T-helper 1 cell treated with Interleukin-12 subunit alpha and Interleukin-12 subunit beta and Interleukin-4 antibody, amounts not matched to agents 30 ng/mL and 1 ng/mL, for 36 hours (primary cell): ENCODE measurements around the gene ZNF710. TPM values are rescaled to one million over a fixed set of nuclear protein-coding genes. Genes with fewer than 3 reads are reported as not detected.

Experiments
- intact Hi-C: fragments of 100-400 bp; cut with micrococcal nuclease; formaldehyde crosslinking; loops from one replicate; pipeline ENCODE4 v1.15.1; 2024
- total RNA-seq: library from RNA; stranded (reverse); gene quantifications from 2 replicates; pipeline ENCODE4 v1.2.3, GENCODE V29; 2022

Gene ZNF710
- total RNA-seq, 1 donor from 2014 or later, result 29.2 TPM

DNA sequence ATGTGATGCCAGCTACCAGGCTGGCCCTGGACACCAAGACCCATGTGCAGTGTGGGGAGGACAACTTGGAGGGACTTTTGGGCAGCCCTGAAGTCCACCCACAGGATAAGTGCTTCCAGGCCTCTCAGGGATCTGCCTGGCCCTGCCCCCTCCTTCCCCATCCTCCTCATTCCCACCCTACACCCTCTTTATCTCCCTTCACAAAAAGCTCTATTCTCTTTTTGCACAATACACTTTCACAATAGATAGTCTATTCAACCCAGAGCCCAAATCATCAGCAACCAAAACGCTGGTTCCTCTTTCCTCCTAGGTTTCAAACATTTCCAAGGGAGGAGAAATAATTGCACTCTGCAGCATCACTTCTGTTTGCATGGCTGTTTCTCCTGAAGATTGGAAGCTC lies 7.8 kb upstream of the ZNF710 start:
- intact Hi-C loops, result no loop called here

GRCh38 chr15:89997079-89997478 lies 4.0 kb upstream of the ZNF710 start:
- intact Hi-C loops, result no loop called here

DNA sequence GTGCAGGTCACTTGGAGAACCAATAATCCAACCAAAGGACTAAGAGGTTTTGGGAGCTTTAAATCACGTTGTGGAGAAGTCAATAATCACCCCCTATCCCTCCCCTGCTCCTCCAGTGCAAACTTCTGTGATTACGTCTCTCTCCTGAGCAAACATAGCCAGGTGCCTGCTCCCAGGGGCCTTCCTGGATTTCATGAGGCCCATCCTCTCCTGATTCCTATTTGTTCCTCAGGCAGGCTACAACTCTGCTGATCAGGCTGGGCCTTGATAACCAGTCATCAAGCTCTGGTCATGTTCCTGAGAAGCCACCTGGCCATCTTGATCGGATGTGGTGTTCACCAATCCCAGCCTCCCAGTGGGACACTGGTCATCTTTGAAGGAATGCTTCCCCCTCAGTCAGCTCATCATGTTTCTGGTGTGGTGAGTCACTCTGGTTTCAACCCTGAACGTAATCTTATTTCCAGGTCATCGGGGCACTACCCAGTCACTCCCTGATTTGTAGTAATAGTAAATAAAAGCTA lies 2.9 kb upstream of the ZNF710 start:
- intact Hi-C loops, result no loop called here

DNA sequence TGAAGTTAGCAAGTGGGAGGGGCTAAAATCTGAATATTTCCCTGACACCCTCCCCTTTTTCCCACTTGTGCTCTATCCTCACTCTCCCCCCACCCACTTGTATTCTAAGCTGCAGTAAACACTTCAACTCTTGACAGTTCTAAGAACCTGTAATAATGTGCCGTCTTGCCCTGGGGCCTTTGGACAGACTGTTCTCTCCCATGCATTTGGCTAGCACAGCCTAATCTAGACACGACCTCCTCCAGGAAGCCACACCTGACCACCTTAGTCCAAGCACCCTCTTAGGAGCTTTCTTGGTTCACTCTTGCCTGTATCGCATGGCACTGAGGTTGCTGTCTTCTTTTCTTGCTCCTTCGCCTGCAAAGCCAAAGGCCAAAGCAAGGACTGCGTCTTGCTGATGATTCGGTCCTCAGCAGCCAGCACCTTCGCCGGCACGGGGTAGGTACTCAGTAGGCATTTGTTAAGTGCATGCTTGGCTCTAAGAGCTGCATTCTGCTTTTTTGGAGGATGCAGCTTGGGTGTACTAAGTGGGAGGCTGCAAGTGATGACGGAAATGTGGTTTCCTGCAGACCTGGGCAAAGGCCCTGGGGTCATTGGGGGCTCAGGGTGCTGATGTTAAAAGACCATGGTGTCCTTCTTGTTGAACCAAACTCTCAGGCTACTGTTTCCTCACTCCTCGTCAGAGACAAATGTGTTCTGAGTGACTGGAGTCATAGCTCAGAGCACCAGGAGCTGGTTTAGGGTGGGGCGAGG lies 2.0 kb upstream of the ZNF710 start:
- intact Hi-C loops, result no loop called here

- intact Hi-C loops, result loop anchor here (5.0 kb wide), 2 partner anchors 98 to 233 kb away; partner anchors contain the start of genes CIB1 and GDPGP1
Measured at GRCh38 chr15:89999676-90000185, 1.4 kb upstream of the ZNF710 start.

DNA sequence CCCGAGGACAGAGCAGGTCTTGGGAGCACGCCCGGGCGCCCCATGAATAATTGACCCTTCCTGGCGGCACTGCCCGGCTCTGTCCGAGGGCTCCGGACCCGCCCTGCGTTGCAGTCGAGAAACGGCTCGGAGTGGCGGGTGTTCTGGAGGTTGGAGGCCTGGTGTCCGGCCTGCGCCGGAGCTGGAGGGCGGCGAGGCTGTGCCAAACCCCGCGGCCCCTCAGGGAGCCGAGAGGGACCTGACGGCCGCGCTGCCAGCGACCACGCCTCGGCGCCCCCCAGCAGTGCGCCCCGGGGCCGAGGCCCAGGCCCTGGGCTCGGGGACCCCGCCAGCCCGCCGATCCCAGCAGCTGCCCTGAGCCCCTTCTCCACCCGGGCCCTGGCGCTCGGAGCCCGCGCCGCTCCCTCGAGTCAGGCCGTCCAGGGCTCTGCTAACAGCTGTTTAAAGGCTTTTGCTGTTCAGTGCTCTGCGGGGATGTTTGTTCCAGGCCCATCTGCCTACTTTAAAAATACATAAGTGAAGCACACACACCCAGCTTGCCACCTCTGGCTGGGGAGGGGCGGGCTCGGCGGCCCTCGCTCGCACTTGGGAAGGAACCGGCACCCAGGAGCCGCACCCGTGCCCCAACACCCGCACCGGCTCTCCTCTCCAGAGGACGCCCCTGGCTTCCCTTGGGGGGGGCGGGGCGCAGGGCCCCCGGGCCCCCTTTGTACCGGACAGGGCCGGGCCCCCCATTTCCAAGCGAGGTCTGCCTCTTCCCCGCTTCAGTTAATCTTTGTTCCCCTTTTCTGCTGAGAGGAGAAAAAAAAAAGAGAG lies 730 bp upstream of the ZNF710 start:
- intact Hi-C loops, result loop anchor here (1.0 to 5.0 kb wide), 6 partner anchors 13 to 265 kb away; partner anchors contain the start of genes CIB1, GDPGP1 and NGRN

DNA sequence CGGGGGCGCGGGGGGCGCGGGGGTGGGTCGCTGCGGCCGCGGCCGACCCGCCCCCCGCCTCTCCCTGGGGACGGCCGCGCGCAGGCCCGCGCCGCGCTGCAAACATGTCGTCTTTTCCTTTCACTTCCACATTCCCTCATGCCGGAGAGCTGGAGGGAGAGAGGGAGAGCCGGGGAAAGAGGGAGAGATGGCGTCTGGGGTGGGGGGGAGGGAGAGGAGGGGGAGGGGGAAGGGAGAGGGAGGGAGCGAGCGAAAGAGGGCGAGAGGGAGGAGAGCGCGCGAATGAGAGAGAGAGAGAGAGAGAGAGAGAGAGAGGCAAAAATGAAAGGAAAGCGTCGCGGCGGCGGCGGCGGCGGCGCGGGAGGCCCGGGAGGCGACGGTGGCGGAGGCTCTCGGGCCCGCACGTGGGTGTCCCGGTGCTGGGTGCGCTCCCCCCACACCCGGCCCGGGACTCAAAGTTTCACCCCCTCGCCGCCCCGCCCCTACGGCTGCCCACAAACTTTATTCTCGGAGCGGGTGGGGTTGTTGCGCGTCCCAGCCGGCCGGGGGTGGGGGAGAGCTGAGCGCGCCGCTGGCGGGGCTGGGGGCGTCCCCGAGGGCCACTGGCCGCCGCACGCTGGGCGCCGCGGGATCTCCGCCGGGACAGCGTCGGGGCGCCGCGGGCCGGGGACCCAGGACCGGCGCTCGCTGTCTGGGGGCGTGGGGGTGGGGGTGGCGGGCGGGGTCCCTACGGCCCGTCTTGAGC lies 731 bp downstream of the ZNF710 start:
- intact Hi-C loops, result loop anchor here (1.0 to 5.0 kb wide), 7 partner anchors 11 to 263 kb away; partner anchors contain the start of genes CIB1, GDPGP1 and NGRN

- intact Hi-C loops, result loop anchor here (2.0 to 5.0 kb wide), 3 partner anchors 95 to 230 kb away; partner anchors contain the start of genes CIB1 and GDPGP1
Measured at GRCh38 chr15:90002428-90002844, 1.3 kb downstream of the ZNF710 start.

- intact Hi-C loops, result loop anchor here (2.0 to 5.0 kb wide), 3 partner anchors 94 to 229 kb away; partner anchors contain the start of genes CIB1 and GDPGP1
Measured at GRCh38 chr15:90003736-90004135, 2.6 kb downstream of the ZNF710 start.

DNA sequence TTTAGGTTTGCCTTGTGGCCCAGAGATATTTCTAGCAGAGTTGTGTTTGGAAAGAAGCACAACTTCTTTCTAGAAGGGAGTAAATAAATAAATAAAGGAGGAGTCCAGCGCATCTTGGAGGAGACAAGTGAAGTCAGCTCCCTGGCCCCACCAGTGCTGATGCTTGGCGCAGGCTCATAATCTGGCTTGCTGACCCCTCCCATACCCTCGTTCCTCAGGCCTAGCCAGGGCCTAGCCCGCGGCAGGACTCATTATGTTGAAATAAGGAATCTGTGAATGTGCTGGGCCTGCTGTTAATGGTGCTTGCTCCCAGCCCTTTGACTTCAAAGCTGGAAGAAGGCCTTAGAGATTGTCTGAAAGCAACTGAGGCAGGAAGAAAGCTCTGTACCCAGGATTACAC lies 3.1 kb downstream of the ZNF710 start:
- intact Hi-C loops, result loop anchor here (5.0 kb wide), 2 partner anchors 93 to 228 kb away; partner anchors contain the start of genes CIB1 and GDPGP1

GRCh38 chr15:90004671-90005070 lies 3.5 kb downstream of the ZNF710 start:
- intact Hi-C loops, result loop anchor here (5.0 kb wide), 2 partner anchors 93 to 228 kb away; partner anchors contain the start of genes CIB1 and GDPGP1

GRCh38 chr15:90006217-90007075 lies 5.3 kb downstream of the ZNF710 start:
- intact Hi-C loops, result no loop called here

- intact Hi-C loops, result no loop called here
Measured at GRCh38 chr15:90007076-90007460, 5.9 kb downstream of the ZNF710 start.

DNA sequence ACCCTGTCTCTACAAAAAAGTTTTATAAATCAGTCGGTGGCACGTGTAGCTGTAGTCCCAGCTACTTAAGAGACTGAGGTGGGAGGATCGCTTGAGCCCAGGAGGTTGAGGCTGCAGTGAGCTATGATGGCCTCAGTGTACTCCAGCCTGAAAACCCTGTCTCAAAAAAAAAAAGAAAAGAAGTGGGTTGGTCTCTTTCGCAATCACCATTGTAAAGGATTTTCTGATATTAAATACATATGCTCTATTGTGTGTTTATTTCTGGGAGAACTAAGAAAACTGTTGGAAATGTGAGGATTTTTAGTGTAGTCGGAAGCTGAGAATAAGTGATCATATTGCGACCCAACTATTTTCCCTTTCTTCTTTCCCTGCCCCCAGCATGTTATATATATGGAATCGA lies 7.5 kb downstream of the ZNF710 start:
- intact Hi-C loops, result no loop called here

DNA sequence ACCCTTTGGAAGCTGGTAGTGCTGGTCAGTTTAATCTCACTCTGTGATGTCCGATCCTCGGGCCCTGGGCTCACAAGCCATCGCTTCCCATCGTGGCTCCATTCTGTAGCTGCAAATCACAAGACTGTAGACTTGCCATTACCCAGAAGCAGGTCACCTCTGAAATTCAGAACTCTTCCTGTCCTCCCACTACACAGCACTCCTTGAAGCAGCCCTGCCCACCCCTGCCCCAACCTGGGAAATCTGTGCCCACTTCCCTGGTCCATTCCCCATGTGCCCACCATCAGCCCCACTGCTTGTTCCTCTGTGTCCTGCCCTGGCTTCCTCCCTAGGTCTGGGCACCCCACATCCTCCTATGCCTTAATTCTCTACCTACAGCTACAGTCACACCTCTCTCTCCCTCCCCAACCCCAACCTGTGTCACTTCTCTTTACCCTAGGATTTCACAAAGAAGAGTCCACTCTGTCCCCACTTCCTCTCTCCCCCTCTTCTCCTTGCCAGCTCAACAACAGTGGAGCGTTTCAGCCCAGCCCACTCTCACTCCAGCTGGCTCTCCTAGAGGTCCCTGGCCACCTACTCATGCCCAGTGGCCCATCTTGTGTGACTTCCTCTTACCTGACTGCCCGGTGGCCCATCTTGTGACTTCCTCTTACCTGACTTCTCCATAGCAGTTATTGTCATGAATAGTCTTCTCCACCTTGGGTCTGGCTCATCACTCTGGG lies 8.3 kb downstream of the ZNF710 start:
- intact Hi-C loops, result no loop called here

GRCh38 chr15:90011705-90012104 lies 10.6 kb downstream of the ZNF710 start:
- intact Hi-C loops, result no loop called here

DNA sequence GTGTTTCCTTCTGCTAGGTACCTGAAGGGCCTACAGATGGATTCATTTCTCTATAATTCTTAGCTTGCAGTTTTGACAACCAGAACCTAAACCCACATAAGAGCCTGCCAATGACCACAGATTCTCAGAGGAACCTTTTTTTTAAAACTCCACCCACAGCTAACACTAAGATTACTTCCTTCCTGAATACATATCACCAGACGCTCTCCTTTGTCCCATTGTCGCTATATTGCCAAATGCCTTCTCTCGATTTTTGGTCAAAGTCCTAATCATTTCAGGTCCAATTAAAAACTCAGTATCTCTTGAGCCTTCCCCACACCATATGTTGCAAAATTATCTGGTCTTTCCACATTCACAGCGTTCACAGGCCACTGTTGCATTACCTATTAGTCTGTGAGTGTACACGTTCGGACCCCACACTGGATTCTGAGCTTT lies 12.4 kb downstream of the ZNF710 start:
- intact Hi-C loops, result loop anchor here (1.0 kb wide), 1 partner anchor 12 kb away; the partner anchor contains the start of gene ZNF710

DNA sequence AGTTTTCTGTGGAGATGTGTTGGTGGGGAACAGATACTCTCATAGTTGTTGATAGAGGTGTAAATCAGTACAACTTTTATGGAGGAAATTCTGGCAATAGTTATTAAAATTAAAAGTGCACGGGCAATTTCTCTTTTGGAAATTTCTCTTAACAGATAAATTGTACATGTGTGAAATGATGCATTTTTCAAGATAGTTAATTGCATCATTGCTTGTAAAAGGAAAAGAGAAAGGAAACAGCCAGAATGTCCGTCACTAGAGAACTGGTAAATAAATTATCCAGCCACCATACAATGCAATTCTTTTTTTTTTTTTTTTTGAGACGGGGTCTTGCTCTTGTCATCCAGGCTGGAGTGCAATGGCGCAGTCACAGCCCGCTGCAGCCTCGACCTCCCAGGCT lies 14.2 kb downstream of the ZNF710 start:
- intact Hi-C loops, result no loop called here

DNA sequence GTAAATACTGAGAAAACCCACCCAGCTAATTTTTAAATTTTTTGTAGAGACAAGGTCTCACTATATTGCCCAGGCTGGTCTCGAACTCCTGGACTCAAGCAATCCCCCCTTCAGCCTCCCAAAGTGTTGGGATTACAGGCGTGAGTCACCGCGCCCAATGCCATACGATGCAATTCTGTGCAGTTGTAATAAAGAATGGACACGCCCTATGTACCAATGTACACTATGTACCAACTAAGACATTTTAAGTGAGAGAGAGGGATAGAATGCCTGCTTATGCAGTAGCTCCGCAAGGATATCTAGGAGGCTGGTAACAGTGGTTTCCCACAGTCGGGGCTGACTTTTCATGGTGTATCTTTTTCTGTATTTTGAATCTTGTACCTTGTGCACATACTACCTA lies 14.6 kb downstream of the ZNF710 start:
- intact Hi-C loops, result no loop called here
